HL-60/S4 (cell line): ENCODE measurements around the gene PIAS1.
"Not testable (repeated sequence)": the region's sequence is repeated elsewhere in the genome, so short reads cannot be mapped to it uniquely, and the experiment has no call there.

ENCODE experiments used
- in situ Hi-C: fragments of 300-500 bp; cut with MboI; formaldehyde crosslinking; loops from 2 replicates; pipeline ENCODE4 v1.14.3; 2022; ENCODE audit warnings: low sequenced_read_pairs

PIAS1 gene

GRCh38 chr15:68200016-68200861 is 146.1 kb downstream of the PIAS1 start:
- in situ Hi-C loops: no loop called here

DNA sequence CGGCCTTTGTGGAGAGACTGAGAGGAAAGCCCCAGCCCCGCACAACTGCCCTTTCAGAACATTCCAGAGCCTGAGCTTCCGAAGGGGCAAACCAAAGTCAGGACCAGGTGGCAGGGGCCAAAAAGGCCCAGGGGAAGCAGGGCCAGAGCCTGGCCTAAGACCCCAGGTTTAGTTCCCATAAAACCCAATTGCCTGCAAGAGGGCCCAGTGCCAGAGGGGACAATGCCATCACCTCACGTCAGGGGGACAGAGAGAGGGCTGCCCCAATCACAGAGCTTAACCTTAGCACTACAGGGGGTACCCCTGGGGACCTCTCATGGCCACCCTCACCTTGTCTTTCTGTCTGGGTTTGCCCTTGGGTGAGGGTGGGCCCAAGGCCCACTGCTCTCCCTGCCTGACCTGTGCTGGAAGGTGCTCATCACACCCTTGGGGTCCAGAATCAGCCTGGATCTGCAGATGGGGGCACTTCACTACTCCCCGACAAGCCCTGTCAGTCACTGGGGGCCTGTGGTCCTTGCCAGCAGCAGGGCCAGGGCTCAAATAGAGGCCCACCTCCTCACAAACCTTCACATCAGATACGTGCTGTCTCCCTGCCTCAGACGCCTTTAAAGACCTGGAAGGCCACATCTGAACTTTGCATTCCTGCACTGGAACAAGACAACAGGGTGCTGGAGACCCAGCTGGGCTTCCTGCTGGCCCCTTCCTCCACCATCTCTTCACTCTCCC is 147.2 kb downstream of the PIAS1 start:
- in situ Hi-C loops: no loop called here

DNA sequence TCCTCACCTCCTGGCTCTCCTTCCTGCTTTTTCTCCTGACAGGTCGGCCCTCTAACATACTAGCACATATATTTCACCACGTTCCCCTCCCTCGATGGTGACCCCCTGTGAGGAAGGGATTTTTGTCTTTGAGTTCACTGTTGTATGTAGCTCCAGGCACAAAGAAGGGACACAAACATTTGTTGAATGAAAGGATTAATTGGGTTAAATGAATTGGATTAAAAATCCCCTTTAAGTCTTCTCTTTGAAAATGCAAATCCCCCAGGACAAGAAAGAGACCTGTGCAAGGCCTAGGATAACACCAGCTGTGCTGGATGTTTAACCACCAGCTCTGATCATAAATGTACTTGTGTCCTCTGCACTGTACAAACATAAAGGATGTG is 147.8 kb downstream of the PIAS1 start:
- in situ Hi-C loops: no loop called here

- in situ Hi-C loops: not testable (repeated sequence)
These were observed 148.9 kb downstream of the PIAS1 start for GRCh38 chr15:68202994-68203393.

DNA sequence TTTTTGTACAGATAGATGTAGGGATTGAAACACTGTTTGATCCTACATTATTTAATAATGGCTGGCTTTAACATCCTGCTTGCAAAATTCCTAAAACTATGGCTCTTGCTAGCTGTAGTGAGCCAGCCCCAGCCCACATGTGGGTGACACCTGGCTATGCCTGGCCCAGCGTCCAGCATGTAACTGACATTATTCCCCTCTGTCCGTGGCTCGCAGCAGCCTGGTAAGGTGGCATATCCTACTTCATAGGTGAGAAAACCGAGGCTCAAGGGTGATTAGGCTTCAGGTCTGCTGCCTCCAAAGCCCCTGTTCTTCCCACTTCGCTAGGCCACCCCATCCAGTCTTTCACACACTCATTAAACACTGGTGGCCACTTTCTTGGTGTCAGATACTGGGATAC is 149.4 kb downstream of the PIAS1 start:
- in situ Hi-C loops: no loop called here

DNA sequence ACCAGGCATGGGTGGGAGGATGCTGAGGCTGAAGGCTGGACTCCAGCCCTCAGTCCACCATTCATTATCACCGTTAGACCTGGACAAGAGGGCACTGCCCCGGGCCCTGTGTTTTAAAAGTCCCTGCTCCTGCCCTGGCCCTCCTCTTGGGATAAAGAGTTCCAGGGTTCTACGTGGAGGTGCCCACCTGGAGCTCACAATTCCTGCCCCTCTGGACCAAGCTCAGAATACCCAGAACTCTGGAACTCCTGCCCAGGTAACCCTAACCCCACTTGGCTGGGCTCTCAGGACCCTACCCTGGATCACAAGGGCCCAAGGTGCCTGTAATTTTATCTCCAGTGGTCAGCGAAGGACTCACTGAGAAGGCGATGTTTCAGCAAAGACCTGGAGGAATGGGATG is 149.8 kb downstream of the PIAS1 start:
- in situ Hi-C loops: no loop called here

GRCh38 chr15:68204361-68204760 is 150.2 kb downstream of the PIAS1 start:
- in situ Hi-C loops: no loop called here

DNA sequence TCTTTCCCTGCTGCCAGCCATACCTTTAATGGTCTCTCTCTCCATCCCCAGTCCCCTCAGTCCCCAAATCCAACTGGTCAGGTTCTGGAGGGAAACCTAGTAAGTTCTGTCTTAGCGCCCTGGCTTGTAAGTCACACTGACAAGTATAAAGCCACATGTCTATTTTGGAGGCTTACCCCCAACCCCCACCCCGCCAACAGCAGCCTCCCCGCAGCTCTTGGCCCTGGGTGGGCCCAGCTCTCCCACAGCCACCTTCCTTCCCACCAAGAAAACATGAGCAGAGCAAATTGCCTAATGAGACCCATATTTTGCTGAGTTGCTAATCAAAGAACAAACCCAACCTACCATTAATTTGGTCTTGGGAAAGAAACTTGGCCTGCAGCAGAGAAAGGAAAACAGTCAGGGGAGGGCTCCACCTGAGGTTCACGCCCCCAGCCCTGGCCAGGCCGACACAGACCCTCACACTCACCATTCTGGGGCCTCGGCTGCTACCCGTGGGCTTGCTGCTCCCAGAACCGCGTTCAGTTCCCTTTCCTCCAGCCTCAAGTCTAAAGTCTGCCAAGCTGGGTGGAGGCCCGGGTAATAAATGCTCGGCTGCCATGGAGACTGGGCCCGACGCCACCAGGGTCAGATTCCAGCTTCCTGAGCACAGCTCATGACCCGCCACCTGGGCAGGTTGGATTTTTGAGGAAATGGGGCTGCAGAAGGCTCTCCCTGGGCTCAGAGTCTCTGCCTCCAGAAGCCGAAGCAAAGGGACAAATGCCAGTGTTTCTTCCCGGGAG is 150.9 kb downstream of the PIAS1 start, which contains the start of gene CALML4:
Gene CALML4 (minus strand): TSS at position 557 of the 782 bp plus-strand sequence. CDS start 85 bp downstream, at position 472.
- in situ Hi-C loops: no loop called here

GRCh38 chr15:68205558-68205944 is 151.4 kb downstream of the PIAS1 start:
- in situ Hi-C loops: no loop called here

DNA sequence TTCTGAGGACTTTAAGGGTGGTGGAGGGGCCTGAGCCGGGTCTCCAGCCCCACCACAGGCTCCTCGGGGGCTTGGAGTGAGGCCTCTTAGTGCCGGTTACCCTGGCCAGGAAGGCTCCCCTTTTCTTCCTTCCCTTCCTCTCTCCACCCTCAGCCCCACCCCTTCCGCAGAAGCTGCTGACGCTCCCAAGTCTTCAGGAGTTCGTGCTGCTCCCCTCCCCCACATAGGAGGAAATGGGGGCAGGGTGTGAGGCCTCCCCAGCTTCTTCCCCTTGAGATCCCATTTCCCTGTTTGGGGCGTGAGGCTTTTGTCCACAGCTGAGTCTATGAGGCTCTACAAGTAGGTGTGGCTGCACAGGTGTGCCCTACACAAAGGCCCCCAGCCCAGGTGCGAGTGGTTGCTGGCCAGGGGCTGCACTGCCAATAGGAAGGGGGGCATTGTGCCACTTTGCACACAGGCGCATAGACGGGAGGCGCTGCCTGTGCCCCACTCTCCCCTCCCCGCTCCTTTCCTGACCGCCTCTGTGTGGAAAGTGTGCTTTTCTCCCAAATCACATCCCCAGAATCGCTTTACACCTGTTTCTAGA is 151.9 kb downstream of the PIAS1 start:
- in situ Hi-C loops: no loop called here

GRCh38 chr15:68206711-68207151 is 152.6 kb downstream of the PIAS1 start:
- in situ Hi-C loops: no loop called here

- in situ Hi-C loops: no loop called here
These were observed 153.2 kb downstream of the PIAS1 start for GRCh38 chr15:68207176-68207935.

DNA sequence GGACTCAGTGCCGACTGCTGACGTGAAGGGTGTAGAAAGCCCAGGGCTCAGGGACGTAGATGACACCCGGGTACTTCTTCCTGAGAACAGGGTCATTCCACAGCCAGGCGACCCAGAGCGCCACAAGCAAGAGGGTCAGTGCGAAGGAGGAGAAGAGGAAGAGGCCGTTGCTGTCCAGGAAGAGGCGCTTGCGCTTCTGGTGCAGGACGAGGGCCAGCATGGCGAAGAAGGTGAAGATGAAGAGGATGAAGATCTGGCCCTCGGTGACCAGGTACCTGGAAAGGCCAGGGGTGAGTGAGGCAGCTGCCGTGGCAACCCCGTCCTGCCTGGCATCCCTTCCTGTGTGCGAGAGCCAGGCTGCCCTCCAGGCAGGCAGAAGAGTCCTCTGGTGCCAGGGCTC is 154.0 kb downstream of the PIAS1 start:
- in situ Hi-C loops: no loop called here

DNA sequence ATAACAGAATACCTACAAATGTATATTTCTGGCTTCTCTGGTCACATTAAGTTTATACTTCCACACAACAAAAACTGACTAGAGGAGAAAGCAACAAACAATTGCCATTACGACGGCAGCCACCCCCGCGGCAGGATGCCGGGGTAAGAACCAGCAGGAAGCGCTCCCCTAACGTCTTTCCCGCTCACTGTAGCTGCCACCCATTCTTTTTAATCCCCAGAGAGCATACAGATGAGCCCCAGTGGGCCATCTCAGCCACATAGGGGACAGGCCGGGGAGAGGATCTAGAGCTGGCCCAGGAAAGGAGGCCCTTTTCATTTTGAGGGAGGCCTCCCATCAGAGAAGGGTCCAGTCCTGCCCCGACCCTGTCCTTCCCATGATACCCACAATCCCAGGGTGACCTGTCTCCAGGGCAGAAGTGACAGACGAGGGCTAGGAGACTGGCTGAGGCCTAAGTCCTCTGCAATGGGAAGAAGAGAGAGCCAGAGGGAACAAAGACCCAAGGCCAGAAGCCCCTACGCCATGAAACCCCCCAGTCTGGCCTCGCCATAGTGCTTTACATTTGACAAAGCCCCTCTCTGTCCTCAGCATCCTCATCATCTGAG is 154.6 kb downstream of the PIAS1 start:
- in situ Hi-C loops: no loop called here

DNA sequence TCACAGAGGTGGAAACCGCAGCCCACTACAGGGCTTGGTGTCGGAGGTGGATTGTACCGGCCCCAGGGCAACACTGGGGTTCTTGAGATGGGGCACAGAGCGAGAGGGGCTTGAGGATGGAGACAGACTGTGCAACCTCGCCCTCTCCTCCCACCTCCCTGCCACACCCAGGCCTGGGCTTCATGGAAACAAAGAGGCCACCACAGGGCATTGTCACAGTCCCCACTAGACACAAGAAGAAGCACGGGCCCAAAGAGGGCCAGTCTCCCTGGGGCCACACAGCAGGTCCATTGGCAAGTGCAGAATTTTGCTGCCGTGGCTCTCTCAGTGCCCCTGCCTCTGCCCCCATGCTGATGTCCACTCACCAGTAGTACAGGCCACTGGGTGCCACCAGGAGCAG is 155.2 kb downstream of the PIAS1 start:
- in situ Hi-C loops: no loop called here

GRCh38 chr15:68209735-68210408 is 155.8 kb downstream of the PIAS1 start:
- in situ Hi-C loops: no loop called here

DNA sequence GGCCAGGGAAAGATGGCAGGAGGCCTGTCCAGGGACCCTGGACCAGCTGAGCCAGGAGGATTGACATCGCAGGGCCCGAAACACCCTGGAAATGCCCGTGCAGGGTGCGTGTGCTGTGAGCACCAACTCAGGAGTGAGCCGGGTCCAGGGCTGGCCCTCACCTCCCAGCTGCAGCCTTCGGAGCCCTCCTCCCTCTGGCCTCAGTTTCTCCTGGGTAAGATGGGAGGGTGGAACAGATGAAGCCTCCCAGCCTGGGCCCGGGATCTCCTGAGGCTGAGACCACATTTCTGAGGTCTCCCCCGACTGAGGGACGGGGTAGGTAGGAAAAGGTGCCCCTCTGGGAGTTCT is 156.3 kb downstream of the PIAS1 start:
- in situ Hi-C loops: no loop called here

GRCh38 chr15:68210821-68211655 is 156.9 kb downstream of the PIAS1 start:
- in situ Hi-C loops: no loop called here
